ENCODE data around the gene NRARP.
A peak's percentile ranks its signal among the peaks of the same experiment; 100 is the strongest.

The NRARP gene

GRCh38 chr9:137297966-137298365 lies 4.1 kb downstream of the NRARP start:
- no peak for DNase-seq

DNA sequence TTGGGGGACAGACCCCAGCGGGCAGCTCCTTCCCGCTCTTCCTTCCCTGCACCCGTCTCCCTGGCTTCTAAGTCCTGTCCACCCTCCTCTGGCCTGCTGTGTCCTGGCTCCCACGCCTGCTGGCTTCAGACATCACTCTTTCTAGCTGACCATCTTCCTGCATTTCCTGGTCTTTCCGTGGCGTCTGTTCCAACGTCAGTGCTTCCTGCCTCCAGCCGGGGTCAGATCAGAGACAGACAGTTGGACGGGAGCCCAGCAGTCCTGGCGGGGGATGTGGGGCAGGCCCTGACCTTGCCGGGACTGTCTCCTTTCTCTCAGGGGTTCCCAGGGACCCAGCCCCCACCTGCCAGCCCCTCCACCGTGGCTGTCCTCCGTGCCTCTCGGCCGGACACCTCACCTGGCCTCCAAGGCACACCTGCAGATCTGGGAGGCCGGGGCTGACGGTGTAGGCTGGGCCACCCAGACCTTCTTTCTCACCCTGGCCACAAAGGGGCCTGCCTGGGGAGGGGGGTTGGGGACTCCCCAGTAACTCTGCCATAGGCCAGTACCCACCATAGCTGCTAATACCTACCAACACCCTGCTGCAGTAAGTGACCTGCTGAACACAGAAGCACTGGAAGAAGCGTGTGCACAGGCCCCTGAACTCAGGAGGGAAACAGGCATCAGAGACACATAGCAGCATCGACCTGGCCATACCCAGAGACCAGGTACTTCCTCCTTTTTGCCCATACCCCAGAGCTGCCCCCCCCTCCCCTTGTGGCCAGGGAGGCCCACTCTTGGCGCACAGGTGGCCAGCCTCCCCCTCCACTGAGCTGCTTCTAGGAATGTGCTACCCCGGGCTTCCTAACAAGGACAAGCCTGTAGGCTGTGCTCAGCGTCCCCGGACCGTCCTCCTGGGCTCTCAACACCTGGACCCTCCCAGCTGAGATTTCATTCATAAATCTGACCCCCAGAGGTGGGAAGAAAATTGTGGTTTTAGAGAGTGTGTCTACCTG lies 5.1 kb downstream of the NRARP start:
- DNase-seq = no peak

DNA sequence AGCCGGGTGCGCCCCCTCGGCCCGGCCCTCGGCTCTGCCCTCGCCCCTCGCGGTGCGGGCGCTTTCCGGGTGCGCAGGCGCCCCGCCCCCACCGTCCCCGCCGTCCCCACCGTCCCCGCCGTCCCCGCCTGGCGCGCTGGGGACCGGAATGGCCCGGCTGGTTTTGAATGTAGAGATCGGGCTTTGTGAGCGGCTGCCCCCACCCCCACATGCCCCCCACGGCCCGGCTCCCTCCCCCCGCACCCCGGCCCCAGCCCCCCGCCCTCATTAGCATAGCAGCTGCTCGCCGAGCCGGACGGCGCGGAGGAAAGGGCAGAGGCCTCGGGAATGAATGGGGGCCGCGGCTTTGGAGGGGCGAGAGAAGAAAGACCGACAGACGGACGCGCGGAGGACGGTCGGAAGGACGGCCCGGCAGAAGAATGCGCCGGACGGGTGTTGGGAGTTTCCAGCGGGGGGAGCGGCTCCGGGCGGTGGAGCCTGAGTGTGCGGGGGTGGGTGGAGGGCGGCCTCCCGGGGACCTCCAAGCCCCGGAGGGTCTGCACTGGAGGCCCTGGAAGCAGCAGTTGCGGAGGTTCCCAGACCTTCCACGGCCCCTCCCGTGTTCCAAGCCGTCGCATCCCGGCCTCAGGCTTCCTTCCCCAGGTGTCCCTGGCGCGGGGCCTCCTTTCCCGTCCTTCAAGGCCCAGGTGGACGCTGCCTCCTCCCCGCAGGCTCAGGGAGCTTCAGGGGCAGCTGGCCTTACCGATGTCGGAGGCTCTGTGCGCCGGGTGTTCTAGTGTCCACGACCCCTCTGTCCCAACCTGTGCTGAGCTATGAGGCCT lies 6.0 kb downstream of the NRARP start:
- DNase-seq = no peak

DNA sequence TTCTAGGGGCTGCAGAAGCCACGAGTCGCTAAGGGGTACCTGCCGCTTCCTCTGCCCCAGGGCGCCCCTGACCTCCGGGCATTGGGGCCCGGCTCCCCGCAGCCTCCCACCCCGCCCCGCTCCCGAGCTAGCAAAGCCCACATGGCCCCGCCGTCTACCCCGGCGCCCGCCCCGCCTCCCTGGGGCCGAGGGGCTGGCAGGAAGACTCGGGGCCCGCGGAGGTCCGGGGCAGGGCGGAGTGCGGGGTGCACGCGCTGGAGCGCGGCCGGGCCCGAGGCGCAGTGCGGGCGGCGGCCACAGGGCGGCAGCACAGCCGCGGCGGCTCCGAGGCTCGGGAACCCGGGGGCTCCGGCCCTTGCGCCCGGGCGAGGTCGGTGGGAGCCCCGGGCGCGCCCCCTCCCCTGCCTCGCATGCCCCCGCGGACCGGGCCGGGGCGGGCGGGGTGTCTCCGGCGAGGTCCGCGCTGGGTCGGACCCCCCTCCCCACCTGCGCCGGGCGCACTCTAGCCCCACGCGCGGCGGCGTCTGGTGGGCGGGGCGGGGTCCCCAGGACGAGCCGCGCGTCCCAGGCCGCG lies 6.7 kb downstream of the NRARP start:
- DNase-seq = peak; percentile 44

DNA sequence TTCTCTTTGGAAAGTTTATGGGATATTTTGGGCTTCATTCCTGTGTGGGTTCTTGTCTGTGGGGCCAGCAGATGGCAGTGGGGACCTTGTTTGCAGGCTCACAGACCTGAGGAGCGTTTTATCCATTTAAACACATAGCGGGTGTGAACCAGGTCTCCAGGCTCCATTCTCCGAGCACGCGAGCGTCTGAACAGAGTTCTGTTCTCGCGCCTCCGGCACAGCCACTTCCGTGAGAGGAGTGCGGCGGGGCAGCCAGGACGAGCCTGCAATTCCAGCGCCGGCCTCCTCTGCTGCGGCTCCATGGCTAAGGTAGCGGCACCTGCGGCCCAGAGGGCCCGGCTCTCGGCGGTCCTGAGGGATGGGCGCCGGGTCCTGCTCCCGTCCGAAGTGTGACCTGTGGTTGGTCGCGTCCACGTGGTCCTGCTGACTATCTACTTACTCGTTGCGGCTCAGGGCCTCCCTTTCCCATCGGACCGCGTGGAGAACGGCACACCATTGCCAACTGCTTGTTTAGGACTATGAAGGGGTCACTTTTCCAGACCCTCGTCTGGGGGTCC lies 7.3 kb downstream of the NRARP start:
- no peak for DNase-seq

- no peak for DNase-seq
These were observed 7.9 kb downstream of the NRARP start for GRCh38 chr9:137294091-137294680.

DNA sequence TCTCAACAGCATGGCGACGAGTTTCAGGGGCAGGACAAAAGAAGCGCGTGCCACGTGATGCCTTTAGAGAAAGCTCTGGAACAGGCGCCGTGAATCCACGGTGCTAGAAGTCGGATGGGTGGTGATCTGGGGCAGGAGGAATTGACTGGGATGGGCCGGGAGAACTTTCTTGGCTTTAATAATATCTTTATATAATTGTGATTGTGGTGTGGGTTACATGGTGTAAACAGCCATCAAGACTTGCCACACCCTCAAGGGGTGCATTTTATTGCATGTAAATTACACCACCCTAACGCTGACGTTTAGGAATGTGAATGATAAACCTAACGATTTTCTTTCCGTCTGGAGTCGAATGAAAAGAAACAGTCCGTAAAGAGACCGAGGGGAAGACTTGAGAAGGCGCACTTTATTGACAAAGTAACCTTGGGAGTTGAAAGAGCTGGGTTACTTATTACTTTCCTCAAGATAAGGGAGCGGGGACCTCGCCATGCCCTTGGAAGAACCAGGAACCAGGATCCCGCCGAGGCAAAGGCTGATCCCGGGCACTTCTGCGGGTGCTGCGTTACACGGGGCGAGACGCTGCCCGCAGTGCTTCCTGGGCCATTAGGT lies 8.5 kb downstream of the NRARP start:
- no peak for DNase-seq

- no peak for DNase-seq
These were observed 9.0 kb downstream of the NRARP start for GRCh38 chr9:137293094-137293481.

DNA sequence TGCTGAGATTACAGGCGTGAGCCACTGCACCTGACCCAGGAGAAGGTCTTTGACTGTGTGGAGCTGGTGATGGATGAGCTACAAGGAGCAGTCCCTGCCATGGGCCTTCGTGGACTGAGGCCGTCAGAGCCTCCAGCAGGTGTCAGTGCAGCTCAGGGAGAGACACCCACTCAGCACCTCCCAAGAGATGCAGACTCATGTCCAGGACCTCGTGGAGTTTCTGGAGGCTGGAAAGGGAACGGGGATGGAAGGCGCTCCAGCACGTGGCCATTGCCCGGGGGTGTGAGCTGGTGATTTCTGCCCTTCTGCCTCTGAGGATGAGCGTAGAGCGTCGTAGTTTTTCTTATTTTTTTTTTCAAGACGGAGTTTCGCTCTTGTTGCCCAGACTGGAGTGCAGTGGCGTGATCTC lies 15.1 kb downstream of the NRARP start:
- DNase-seq = no peak

DNA sequence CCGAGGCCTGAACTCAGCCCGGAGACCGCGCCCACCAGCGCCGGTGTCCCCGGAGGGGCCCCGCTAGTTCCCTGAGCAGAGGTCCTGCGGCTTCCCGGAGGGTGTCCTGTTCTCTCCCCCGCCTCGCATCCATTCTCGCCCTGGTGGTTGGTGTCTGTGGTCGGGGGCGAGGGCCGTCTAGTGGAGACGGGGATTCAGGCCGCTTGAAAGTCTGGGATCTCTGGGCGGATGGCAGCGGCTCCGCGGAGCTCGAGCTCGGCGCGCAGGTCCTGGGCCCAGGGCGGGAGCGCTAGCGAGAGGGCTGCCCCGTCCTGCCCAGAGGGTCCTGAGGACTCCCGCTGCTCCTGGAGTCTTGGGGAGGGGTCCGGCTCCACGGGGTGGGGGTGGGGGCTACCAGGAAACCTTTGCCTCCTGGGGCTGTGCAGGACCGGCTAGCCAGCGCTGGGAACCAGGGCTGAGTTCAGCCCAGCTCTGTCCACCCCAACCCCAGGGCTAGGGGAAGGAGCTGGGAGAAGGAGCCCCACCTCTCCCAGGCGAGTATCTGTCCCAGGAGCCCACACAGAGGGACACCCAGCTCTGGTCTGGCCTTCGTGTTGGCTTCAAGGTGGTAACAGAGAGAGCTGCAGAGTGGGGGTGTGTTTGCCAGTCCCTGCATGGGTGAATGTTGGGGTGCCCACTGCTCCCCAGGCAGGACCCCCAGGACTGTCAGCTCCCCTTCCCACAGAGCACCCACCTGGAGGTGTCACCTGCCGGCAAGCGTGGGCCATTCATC lies 20.5 kb downstream of the NRARP start:
- DNase-seq = no peak

DNA sequence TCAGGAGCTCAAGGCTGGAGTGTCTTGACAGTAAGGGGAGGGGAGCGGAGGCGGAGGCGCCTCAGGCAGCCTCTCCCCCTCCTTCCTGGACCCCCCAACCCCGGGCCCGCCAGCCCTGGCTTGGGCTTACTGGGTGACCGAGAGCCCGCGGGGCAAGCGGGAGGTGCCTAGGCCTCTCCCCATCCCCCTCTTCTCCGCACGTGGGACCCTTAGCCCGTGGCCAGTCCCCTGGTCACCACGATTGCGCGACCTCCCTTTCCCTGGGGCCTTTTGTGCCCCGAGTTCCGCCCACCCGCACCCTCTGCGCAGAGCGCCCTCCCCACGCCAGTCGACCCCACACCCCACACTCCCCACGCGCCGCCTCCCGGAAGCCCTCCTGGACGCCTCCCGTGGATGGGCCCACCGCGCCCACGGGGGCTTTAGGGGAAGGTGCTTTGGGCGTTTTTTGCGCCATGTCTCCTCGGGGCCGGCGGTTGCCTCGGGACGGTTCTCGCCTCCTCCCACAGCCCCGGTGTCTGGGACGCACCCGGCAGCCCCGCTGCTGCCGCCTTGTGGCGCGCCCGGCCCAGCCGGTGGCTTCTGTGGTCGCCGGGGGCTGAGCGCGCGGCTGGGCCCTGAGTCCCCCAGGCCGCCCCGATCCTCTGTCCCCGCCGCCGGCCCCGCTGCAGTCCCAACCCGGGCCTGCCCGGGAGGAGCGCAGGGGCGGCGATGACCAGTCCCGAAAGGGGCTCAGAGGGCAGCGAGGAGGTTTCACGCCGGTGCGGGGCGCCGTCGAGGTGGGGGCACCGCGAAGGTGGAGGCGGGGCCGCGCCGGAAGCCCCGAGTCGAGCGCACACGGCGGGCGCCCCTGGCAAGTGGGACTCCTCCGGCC lies 21.4 kb downstream of the NRARP start:
- DNase-seq = no peak

DNA sequence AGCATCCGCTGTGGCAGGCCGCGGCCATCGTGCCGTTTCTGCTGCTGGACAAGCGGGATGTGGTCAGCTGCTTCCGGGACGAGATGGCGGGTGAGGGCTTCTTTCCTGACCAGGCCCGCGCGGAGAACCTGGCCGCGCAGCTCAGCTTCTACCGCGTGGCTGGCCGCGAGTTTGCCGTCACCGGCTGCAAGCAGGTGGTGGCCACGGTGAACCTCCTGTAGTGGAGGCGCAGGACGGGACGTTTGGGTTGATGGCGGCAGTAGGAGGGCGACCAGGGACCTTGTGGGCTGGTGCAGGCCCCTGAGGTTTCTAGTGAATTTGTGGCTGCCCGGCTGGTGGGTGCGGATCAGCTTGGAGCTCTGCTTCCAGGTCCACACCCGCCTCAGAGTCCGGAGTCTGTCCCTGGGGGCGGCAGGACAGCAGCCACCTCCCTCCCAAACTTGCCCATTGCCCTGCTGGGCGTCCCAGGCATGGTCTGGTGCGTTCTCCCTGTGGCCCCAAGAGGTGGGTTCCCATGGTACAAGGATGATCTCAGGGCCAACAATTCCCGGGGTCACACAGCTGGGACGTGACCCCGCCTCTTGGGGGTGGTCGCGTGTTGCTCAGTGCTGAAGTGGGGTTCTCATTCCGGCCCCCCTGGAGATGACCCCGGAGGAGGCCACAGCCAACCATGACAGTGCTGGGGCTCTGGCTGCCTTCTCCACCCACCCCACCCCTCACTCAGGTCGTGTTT lies 22.2 kb downstream of the NRARP start:
- no peak for DNase-seq

DNA sequence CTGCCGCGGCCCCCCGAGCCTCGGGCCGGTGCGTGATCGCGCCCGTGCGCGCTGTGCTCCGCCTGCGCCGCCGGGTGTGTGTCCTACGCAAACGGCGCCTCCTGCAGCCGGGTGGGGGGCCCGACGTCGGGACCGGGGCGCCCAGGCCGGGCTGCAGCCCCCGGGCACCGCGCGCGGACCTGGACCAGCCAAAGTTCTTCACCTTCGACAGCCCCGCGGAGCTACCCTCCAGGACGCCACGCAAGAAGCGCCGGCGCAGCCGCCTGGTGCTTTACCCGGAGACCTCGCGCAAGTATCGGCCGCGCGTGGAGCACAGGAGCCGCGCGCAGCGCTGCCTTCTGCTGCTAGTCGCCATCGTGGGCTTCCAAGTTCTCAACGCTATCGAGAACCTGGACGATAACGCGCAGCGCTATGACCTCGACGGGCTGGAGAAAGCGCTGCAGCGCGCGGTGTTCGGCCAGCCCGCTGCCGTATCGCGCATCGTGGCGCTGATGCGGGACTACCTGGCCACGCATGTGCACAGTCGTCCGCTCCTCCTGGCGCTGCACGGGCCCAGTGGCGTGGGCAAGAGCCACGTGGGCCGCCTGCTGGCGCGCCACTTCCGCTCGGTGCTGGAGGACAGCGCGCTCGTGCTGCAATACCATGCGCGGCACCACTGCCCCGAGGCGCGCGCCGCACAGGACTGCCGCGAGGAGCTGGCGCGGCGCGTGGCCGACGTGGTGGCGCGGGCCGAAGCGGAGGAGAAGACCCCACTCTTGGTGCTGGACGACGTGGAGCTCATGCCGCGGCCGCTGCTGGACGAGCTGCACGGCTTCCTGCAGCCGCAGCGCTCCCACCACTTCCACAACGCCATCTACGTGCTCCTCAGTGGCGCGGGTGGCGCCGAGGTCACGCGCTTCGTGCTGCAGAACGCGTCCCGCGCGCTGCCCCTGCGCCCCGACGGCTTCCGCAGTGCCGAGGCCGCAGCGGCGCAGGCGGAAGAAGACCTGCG lies 23.1 kb downstream of the NRARP start:
- DNase-seq = no peak

DNA sequence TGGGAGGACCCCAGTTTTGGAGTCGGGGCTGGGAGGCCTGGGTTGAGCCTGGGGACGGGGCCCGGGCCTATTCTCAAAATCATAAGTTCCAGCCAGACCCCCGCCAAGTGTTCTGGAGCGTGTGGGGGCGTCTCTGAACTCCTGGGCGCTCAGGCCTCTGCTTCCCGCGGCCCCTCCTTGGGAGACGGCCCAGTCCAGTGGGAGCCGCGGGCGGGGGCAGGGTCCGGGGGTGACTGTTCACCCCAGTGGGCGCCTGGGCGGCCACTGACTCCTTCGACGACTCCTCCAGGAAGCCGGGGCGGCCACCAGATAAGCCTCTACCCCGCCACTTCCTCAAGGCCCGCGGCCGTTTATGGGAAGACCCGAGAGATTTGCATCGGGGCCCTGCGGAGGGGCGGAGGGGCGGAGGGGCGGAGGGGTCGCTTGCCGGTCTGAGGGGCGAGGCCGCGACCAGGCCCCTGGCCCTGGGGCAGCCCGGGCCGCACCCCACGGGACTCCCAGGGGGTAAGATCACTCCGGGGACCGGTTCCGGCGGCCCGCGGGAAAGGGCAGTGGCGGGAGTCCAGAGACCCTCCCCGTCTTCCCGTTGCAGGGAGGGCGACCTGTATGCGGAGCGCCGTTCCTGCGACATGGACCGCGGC lies 23.9 kb downstream of the NRARP start:
- no peak for DNase-seq

- no peak for DNase-seq
These were observed 24.6 kb downstream of the NRARP start, which contains the start of gene TOR4A for GRCh38 chr9:137277329-137278041. Gene TOR4A (plus strand): TSS chr9:137277726. CDS start chr9:137278690, 964 bp downstream.

DNA sequence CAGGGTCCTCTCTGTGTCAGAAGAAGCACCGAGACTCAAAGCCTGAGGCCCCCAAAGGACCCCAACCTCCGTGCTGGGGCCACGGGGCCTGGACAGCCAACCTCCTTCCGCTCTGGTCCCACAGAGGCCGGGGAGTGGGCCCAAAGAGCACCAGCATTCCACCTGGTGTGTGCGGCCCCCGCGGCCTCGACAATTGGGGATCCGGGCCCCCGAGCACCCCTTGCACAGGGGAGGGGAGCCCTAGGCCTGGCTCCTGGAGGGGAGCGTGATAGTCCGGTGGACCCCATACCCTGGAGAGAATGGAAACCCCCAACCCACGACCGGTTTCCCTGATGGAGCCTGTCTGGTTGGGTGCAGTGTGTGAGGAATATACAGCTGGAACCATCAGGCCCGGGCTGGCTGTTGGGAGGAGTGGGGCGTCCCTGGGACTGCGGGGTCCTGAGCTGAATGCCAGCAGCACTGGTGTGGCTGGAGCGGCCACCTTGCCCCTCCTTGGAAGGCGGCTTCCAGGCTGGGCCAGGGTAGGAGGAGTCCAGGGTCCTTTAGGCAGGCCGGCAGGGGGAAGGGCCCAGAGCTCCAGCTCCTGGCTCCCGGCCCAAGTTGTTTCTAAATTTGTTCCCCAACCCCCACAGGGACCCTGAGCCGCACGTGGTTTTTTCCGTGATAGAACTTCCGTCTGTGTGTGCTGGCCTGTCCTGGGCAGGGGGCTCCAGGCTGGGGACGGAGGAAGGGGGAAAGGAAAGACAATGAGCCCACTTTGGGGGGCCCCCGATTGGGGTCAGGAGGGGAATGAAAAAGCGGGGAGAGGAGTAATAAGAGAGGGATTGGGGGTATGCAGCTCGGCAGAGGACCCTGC lies 25.4 kb downstream of the NRARP start:
- no peak for DNase-seq
